Transverse colon (tissue), 4 donors: ENCODE data around the gene SMG5. TPM values are rescaled to one million over a fixed set of nuclear protein-coding genes. Genes with fewer than 3 reads are reported as not detected.

Experiments used
- DNase-seq: peaks from one replicate; pipeline ENCODE4 v3.0.0-alpha.2; 2019
- H3K27ac ChIP-seq, 4 donors: fragments of 200-600 bp; sonication (generic); 2 replicates each; pipeline ENCODE4 v1.5.1; 2016 to 2018; ENCODE audit warnings: inconsistent platforms in 4 of 4
- H3K27me3 ChIP-seq: fragments of 200-600 bp; sonication (generic); 2 replicates; pipeline ENCODE4 v1.5.1; 2017; ENCODE audit warnings: inconsistent platforms
- H3K36me3 ChIP-seq, 4 donors: fragments of 200-600 bp; sonication (generic); 2 replicates each; pipeline ENCODE4 v1.5.1; 2017 to 2019; ENCODE audit warnings: inconsistent platforms in 4 of 4
- H3K4me1 ChIP-seq, 4 donors: fragments of 200-600 bp; sonication (generic); 2 replicates each; pipeline ENCODE4 v1.5.1; 2017 to 2020; ENCODE audit warnings: inconsistent platforms in 4 of 4
- H3K4me3 ChIP-seq, 4 donors: fragments of 200-600 bp; sonication (generic); 1 replicate in 1 of 4; 2 replicates in 3 of 4; pipeline versions ENCODE4 v1.5.1 to v1.6.1; 2017 to 2019; ENCODE audit warnings: inconsistent platforms in 4 of 4
- H3K9me3 ChIP-seq, 2 donors: fragments of 200-600 bp; sonication (generic); 2 replicates each; pipeline ENCODE4 v1.5.1; 2017 to 2019; ENCODE audit warnings: inconsistent platforms in 2 of 2
- EP300 ChIP-seq: sonication (generic); formaldehyde crosslinking; IDR thresholded peaks from one replicate; pipeline ENCODE4 v1.6.1; 2017; ENCODE audit warnings: antibody characterized with exemption, low read depth
- POLR2A ChIP-seq: fragments of 450-650 bp; IDR thresholded peaks from one replicate; pipeline ENCODE4 v1.6.1; 2016; ENCODE audit warnings: antibody characterized with exemption, mild to moderate bottlenecking, moderate library complexity
- POLR2AphosphoS5 ChIP-seq, 3 donors: sonication (generic); formaldehyde crosslinking; IDR thresholded peaks; one replicate each; pipeline ENCODE4 v1.6.1; 2016; ENCODE audit warnings: antibody characterized with exemption in 3 of 3
- WGBS, 2 donors: methylation state at CpG; one replicate each; pipeline ENCODE4 v1.1.5; 2018; ENCODE audit warnings: low coverage in 1 of 2; 5-methylcytosine and 5-hydroxymethylcytosine counted together
- in situ Hi-C, 4 donors: fragments of 200-750 bp; cut with MboI; loops; one replicate each; pipeline versions ENCODE4 v1.15.0 to v1.15.1; 2017; ENCODE audit warnings: low sequenced_read_pairs in 3 of 4, low pct_ligation_motif_present in 1 of 4, low pct_unique_long_range_greater_than_20kb in 1 of 4
- intact Hi-C: fragments of 100-400 bp; cut with DNase I; formaldehyde crosslinking; loops from one replicate; pipeline ENCODE4 v1.15.1; 2023; ENCODE audit warnings: low total_unique reads
- total RNA-seq, 4 donors: library from RNA; depleted of rRNA; stranded (reverse); fragments of >200 nt; gene quantifications; one replicate each; pipeline ENCODE4 v1.1.0, GENCODE V29; 2016
- TF ChIP-seq, protein P1 (sequence below), 5 experiments: fragments of 200-600 bp in 3 of 5; fragments of 450-650 bp in 2 of 5; sonication (generic) in 3 of 5; IDR thresholded peaks; 1 replicate in 2 of 5; 2 replicates in 3 of 5; pipeline ENCODE4 v1.5.1; 2016 to 2017; ENCODE audit warnings: antibody characterized with exemption in 5 of 5, inconsistent platforms in 3 of 5, mild to moderate bottlenecking in 2 of 5, moderate library complexity in 1 of 5

The SMG5 gene
- total RNA-seq, 4 donors from 2014 or later: 72.1 to 134 (median 102) TPM

DNA sequence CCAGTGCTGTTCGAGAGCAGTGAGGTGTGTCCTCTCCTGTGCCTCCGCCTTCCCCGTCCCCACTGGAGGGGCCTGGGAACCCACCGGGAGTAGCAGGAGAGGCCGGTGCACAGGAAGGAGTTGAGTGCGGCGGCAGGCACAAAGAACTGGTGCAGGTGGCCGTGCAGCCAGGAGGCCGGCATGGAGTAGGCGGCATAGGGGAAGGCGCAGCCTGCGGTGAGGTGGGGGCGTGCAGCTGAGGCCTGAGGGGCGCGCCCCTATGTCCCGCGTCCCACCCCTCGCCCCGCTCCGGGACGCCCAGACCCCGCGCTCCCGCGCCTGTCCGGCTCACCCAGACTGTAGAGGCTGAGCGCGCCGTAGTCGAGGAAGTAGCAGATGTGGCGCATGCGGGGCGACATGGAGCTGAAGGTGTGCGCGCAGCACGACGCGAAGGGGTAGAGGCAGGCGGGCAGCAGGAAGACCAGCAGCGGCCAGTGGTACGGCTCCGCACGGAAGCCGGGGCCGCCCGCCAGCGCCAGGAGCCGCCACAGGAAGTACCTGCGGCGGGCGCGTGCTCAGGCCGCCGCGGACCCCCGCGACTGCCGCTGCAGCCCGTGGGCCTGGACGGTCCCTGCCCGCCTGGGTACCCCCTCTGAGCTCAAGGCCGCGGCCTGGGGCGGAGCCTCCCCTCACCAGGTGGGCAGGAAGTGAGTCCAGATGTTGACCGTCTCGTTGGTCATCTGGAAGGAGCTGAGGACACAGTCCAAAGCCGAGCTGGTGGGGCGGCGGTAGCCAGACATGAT, 37.0 kb downstream of the SMG5 start:
- 3% methylated on average over 60 of the region's 69 CpGs; no CpG with 5 or more reads in 1 of the 2 donors for WGBS, 2 donors
- peaks cover 32% of the 10 kb centered on the region for H3K27me3 ChIP-seq
- in situ Hi-C loops (no loop called here), intact Hi-C loops (no loop called here)
- H3K4me3 ChIP-seq: peak overlapping the region in 2 of 4 donors; percentile 23 to 43
- H3K9me3 ChIP-seq: no peaks in the 10 kb centered on the region
- H3K27ac ChIP-seq: no peak overlapping the region
- H3K4me1 ChIP-seq: peaks cover 10 to 24% (median 21%) of the 10 kb centered on the region in 4 donors
- DNase-seq: peak; percentile 33
- peaks cover 0 to 4% (median under 1%) of the 10 kb centered on the region in 4 donors for H3K36me3 ChIP-seq
- no peak for TF ChIP-seq EP300
- TF ChIP-seq POLR2AphosphoS5 (IDR thresholded peaks at IDR 0.05): peak in 1 of 3 donors; percentile 10
- TF ChIP-seq POLR2A: no peak

- WGBS, 2 donors: 77% methylated on average over 17 of the region's 17 CpGs; no CpG with 5 or more reads in 1 of the 2 donors
- H3K36me3 ChIP-seq: peaks cover 0 to 4% (median 0%) of the 10 kb centered on the region in 4 donors
- no peak overlapping the region for H3K27ac ChIP-seq
- in situ Hi-C loops (no loop called here), intact Hi-C loops (no loop called here)
- no peak for DNase-seq
- H3K4me3 ChIP-seq: no peak overlapping the region
- peaks cover 32% of the 10 kb centered on the region for H3K27me3 ChIP-seq
- H3K9me3 ChIP-seq: no peaks in the 10 kb centered on the region
- peaks cover 10 to 24% (median 21%) of the 10 kb centered on the region in 4 donors for H3K4me1 ChIP-seq
- TF ChIP-seq POLR2A (no peak), POLR2AphosphoS5 (IDR thresholded peaks at IDR 0.05) (no peak), EP300 (no peak)
- TF ChIP-seq, protein P1, sequence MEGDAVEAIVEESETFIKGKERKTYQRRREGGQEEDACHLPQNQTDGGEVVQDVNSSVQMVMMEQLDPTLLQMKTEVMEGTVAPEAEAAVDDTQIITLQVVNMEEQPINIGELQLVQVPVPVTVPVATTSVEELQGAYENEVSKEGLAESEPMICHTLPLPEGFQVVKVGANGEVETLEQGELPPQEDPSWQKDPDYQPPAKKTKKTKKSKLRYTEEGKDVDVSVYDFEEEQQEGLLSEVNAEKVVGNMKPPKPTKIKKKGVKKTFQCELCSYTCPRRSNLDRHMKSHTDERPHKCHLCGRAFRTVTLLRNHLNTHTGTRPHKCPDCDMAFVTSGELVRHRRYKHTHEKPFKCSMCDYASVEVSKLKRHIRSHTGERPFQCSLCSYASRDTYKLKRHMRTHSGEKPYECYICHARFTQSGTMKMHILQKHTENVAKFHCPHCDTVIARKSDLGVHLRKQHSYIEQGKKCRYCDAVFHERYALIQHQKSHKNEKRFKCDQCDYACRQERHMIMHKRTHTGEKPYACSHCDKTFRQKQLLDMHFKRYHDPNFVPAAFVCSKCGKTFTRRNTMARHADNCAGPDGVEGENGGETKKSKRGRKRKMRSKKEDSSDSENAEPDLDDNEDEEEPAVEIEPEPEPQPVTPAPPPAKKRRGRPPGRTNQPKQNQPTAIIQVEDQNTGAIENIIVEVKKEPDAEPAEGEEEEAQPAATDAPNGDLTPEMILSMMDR (IDR thresholded peaks at IDR 0.05): no peak
Measured at GRCh38 chr1:156244712-156245111, 37.9 kb downstream of the SMG5 start.

GRCh38 chr1:156244126-156244525, 38.5 kb downstream of the SMG5 start:
- Histone ChIP-seq H3K9me3 (no peaks in the 10 kb centered on the region), H3K4me3 (no peak overlapping the region), H3K4me1 (peaks cover 10 to 24% (median 21%) of the 10 kb centered on the region in 4 donors), H3K27me3 (peaks cover 32% of the 10 kb centered on the region), H3K27ac (no peak overlapping the region), H3K36me3 (peaks cover 0 to 4% (median 0%) of the 10 kb centered on the region in 4 donors)
- intact Hi-C loops (no loop called here), in situ Hi-C loops (no loop called here)
- no peak for TF ChIP-seq POLR2A
- TF ChIP-seq EP300: no peak
- TF ChIP-seq, protein P1 (IDR thresholded peaks at IDR 0.05): no peak
- WGBS, 2 donors: 94% methylated on average over 2 of the region's 2 CpGs; no CpG with 5 or more reads in 1 of the 2 donors
- no peak for DNase-seq

GRCh38 chr1:156242738-156243137, 39.9 kb downstream of the SMG5 start:
- in situ Hi-C loops (no loop called here), intact Hi-C loops (no loop called here)
- peaks cover 0 to 12% (median 0%) of the 10 kb centered on the region in 4 donors for H3K36me3 ChIP-seq

More at GRCh38 chr1:156242738-156243137, 39.9 kb downstream of the SMG5 start:
- 79% methylated on average over 10 of the region's 10 CpGs; no CpG with 5 or more reads in 1 of the 2 donors for WGBS, 2 donors
- DNase-seq: no peak
- TF ChIP-seq, protein P1 (IDR thresholded peaks at IDR 0.05): no peak
- TF ChIP-seq POLR2AphosphoS5 (IDR thresholded peaks at IDR 0.05) (no peak), EP300 (no peak), POLR2A (no peak)
- Histone ChIP-seq H3K4me3 (no peak overlapping the region), H3K9me3 (no peaks in the 10 kb centered on the region), H3K4me1 (peaks cover 10 to 22% (median 21%) of the 10 kb centered on the region in 4 donors), H3K27me3 (peaks cover 32% of the 10 kb centered on the region), H3K27ac (no peak overlapping the region)
